GM19468 (cell line): ENCODE results near the gene VTI1A.

Experiments used
- ATAC-seq: cut with Tn5 transposase; IDR thresholded peaks from one replicate; pipeline ENCODE4 v1.9.1; 2021; ENCODE audit warnings: mild to moderate bottlenecking, moderate library complexity, moderate number of reproducible peaks; ENCODE audit not compliant: unreplicated experiment; ENCODE audit errors: extremely low read depth

VTI1A gene

DNA sequence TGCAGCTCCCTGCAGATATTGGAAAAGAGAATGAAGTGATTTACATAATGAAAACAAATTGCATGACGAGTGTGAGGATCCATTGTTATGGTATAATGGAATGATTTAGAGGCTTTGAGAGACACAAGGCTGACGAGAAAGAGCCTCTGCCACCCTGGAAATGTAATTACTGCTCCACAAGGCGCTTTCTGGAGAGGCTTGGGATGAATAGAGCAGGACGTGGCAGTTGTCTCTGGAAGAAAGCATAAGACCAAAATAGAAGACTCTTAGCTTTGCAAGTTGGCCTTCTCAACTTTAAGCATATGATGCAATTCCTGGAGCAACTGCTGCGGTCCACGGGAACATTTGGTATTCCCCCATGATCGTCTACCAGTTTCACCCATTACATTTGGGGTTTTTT is 321.1 kb downstream of the VTI1A start:
- ATAC-seq: no peak

GRCh38 chr10:112769081-112769480 is 322.1 kb downstream of the VTI1A start:
- no peak for ATAC-seq

GRCh38 chr10:112769611-112770370 is 322.8 kb downstream of the VTI1A start:
- ATAC-seq: no peak

- ATAC-seq: no peak
These were observed 324.7 kb downstream of the VTI1A start for GRCh38 chr10:112771733-112772132.

GRCh38 chr10:112773783-112774182 is 326.8 kb downstream of the VTI1A start:
- no peak for ATAC-seq

GRCh38 chr10:112774210-112774609 is 327.2 kb downstream of the VTI1A start:
- ATAC-seq: no peak

GRCh38 chr10:112774798-112775197 is 327.8 kb downstream of the VTI1A start:
- ATAC-seq: no peak

DNA sequence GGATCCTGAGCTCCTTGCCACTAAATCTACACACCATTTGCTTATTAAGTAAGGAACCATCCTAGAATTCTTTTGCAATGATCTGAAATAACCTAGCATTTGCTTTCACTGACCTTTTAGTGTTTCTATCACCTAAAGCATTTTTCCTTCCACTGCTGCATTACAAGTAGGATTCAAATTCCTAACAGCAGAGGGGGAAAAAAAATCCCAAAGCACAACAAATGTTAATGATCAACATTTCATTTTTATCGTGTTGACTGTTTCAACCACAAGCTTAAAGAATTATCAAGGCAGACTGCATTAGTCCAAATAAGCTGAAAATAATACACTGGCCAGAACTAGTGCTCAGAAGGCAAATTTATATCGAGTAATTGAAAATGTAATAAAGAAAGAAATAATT is 328.4 kb downstream of the VTI1A start:
- no peak for ATAC-seq

DNA sequence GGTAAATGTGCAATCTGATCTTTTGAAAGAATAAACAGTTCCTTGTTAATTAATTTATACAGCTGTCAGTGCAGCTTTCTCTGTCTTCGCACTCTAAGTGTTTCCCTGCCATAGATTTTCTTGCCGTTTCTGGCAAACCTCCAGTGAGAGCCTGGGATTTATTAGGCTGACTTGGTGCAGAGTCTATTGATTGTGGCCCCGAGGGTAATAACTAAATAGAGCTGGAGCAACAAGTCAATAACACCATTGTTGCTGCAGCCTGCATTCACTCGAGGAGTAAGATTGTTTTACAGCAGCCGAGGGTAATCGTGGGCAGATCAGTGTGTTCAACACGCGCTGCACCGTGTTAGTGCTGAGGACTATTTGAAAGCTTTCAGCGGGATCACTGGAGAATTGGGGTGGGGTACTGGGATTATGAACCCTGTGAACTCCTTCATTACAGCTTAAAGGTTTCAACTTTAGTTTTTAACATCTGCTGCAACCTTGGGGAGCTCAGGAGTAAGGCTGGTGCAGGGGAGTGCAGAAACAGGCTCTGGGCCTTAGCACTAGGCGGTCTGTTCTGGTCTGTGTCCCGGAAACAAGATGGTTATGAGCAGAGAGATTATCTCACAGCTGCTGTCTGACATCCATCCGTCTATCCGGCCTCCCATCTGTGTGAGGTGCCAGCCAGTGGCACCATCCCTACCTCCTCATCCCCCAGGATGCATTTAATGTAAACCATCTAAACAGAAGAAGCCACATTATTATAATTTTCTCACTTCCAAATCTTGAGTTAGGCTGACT is 329.1 kb downstream of the VTI1A start:
- no peak for ATAC-seq

DNA sequence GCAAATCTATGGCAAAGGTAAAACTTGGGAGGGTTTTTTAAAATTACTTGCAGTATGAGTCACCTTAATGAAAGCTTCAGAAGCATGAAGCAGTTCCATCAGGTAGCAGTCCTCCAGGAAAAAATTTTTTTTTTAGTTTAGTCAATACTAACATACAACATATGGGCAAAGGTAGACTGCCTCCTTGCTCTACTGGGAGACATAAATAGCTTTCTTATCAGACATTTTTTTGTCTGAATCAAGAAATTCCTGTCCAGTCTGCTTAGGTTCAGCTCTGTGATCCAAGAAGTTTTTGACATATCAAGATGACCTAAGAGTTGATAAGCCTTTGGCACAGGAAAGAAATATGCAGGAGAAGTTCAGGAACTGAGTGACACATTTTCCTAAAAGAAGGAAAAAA is 331.6 kb downstream of the VTI1A start:
- no peak for ATAC-seq

DNA sequence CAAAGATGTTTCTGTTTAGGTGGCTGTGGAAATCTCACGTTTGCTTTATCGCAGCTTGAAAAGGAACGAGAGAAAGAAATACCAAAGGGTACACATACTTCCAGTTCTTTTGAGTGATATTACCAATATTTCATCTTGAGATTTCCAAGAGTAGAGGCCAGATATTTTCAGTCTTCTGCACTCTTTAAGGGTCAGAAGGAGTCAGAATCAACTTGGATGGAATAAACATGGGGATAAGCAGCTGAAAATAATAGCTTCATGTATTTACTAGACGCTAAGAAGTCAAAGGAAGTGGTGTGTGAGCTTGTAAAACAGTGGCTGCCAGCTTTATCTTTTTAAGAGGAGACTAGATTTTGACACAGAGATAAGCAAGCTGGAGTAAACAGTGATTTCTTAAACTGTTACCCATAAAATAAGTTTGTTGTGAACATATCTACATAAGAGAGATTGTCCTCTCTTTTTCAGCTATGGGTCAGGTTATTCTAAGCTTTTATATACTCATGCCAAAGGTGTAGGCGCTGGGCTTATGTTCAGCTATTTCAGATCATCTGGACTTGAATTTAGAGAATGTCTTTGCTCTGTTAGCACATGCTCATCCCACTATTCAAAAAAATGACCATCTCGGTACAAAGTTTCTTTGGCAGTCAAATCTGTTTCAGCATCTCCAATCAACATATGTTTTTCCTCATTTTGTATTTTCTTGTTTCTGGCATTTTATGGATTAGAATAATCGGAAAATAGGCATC is 332.2 kb downstream of the VTI1A start:
- ATAC-seq: no peak

DNA sequence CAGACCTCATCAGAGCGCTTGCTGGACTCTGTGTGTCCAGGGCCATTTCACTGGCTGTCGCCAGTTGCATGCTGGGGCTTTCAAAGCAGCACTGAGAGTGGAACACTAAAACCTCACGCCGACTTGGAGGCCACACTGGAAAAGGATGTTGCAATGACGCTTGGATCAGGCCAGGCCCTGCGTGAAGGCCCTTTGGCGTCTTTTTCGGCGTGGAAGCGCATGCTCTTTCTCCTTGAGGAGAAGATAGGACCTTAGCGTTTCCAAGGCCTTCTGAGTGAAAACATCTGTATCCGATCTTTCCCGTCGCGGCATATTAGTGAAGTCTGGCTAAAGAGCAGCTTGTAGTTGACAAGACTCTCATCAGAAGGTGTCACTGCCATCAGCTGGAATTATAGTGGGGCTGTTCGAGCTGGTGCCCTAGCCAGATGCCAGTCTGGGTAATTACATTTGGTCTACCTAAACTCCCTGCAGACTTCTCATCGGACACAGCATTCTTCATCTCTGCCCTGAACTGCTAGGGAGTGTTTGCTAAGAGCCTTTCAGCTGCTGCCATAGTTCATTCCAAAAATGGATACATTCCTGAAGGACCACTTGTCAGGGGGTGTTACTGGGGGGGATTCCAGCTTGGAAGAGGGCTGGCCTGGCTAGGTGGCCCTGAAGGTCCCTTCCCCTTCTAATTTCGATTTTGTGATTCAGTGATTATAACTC is 335.3 kb downstream of the VTI1A start:
- no peak for ATAC-seq

- ATAC-seq: no peak
These were observed 336.5 kb downstream of the VTI1A start for GRCh38 chr10:112783351-112784021.

DNA sequence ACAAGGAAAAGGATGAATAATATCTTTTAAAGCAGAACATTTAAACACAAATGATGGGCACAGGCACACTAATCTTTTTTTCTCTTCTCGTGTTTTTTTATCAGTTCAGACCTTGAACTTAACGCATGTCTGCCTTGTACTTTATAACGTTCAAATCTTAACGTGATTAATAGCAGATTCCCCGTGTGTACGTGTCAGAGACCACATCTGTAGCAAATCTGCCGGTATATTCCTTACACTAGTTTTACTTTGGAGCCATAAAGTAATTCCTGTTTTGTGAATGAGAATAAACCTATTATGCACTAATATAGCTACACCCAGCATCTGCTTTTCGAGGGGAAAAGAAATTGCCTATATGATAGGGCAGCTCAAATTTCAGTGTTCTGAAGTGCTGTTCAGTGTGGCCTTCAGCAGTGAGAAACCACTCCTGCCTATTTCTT is 337.0 kb downstream of the VTI1A start:
- ATAC-seq: no peak

- no peak for ATAC-seq
These were observed 338.1 kb downstream of the VTI1A start for GRCh38 chr10:112785089-112785488.

DNA sequence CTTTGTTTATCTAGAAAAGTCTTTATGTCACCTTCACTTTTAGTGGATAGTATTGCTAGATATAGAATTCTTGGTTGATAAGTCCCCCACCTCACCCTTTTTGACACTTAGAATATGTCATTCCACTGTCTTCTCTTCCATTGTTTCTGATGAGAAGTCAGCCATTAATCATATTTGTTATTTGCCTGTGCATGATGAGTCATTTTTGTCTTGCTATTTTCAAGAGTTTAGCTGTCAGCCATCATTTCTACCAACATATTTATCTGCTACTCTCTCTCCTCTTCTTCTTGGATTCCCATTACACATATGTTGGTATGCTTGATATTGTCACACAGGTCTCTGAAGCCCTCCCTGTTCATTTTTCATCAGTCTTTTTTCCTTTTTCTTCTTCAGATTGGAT is 342.2 kb downstream of the VTI1A start:
- no peak for ATAC-seq

GRCh38 chr10:112790030-112790429 is 343.0 kb downstream of the VTI1A start:
- ATAC-seq: no peak

DNA sequence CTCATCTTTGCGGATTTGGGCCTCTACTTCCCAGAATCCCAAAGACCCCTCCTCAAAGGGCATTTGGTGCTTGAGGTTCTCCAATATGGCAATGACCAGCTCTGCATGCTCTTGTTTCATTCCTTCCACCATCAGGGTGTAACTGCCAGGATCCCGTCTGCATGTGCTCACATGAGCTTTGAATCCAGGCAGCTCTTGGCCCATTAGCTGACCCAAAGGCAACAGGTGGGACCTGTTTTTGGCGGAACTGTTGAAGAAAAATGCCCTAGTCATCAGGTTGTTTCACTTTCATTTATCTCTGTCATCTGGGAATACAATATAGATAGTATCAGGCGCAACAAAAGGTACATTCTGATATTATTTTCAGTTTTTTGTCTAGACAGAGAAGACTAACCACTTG is 343.9 kb downstream of the VTI1A start:
- no peak for ATAC-seq

DNA sequence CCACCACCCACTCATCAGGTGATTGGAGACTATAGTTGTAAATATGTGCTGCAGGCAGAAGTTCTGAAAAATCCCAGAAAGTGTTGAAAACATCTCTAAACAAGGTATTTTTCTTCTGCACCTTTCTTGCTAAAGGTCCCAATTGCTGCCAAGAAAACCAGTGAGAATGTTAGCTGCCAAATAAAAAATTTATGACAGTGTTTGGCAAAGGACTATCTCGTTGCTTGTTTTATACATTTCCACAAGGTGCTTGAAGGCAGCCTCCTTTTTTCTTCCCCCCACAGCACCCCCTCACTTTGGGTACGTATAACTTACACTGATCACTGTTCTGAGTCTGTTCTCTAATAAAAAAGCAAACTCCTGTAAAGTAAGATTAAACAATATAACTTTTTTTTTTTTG is 344.4 kb downstream of the VTI1A start:
- ATAC-seq: no peak
